Thoracic aorta (tissue), 2 donors: ENCODE results near the gene OR52B2. TPM values are rescaled to one million over a fixed set of nuclear protein-coding genes. Genes with fewer than 3 reads are reported as not detected.

ENCODE experiments used
- ATAC-seq: fragments of 150-250 bp; one replicate; pipeline ENCODE4 v1.8.0; 2017; ENCODE audit warnings: low read depth; ENCODE audit not compliant: insufficient number of reproducible peaks, low FRiP score
- DNase-seq: peaks from one replicate; pipeline ENCODE4 v3.0.0-alpha.2; 2020; ENCODE audit warnings: low spot score
- H3K27ac ChIP-seq, 2 donors: fragments of 200-600 bp; sonication (generic); 1 replicate in 1 of 2; 2 replicates in 1 of 2; pipeline ENCODE4 v1.5.1; 2016; ENCODE audit warnings: mild to moderate bottlenecking in 2 of 2, moderate library complexity in 2 of 2
- H3K27me3 ChIP-seq: fragments of 200-600 bp; sonication (generic); replicated peaks from 2 replicates; pipeline ENCODE4 v1.6.0; 2016; ENCODE audit warnings: mild to moderate bottlenecking; ENCODE audit not compliant: insufficient read depth
- H3K36me3 ChIP-seq: fragments of 200-600 bp; sonication (generic); one replicate; pipeline ENCODE4 v1.5.1; 2016
- H3K4me1 ChIP-seq, 2 donors: fragments of 200-600 bp; sonication (generic); 1 replicate in 1 of 2; 2 replicates in 1 of 2; pipeline versions ENCODE4 v1.5.1 to v1.6.0; 2016; ENCODE audit warnings: low read depth in 2 of 2, mild to moderate bottlenecking in 1 of 2; ENCODE audit not compliant: control insufficient read depth in 1 of 2
- H3K4me3 ChIP-seq: fragments of 200-600 bp; sonication (generic); 2 replicates; pipeline ENCODE4 v1.5.1; 2016; ENCODE audit warnings: mild to moderate bottlenecking
- H3K9me3 ChIP-seq: fragments of 200-600 bp; sonication (generic); 2 replicates; pipeline ENCODE4 v1.5.1; 2016
- CTCF ChIP-seq: fragments of 200-600 bp; sonication (generic); IDR thresholded peaks from one replicate; pipeline ENCODE4 v1.5.1; 2019; ENCODE audit warnings: antibody characterized with exemption
- total RNA-seq, 2 donors: library from RNA; depleted of rRNA; stranded (reverse); fragments of >200 nt; gene quantifications; one replicate each; pipeline versions ENCODE4 v1.1.0 to v1.2.3, GENCODE V29; 2016

Gene OR52B2
- total RNA-seq: not detected

GRCh38 chr11:6170226-6170625, at the start of gene OR52B2:
TSS of gene OR52B2 (minus strand) at chr11:6170326. CDS start at chr11:6170326, 0 bp downstream.
- Histone ChIP-seq H3K9me3 (no peaks in the 10 kb centered on the region), H3K4me3 (no peak within 1 kb of the TSS), H3K36me3 (no peaks in the 10 kb centered on the region), H3K27ac (no peak within 1 kb of the TSS), H3K27me3 (no peaks in the 10 kb centered on the region), H3K4me1 (no peaks in the 10 kb centered on the region)
- TF ChIP-seq CTCF: no peak
- ATAC-seq: no peak
- DNase-seq: no peak

- no peak overlapping the region for H3K27ac ChIP-seq
- H3K36me3 ChIP-seq: peaks cover 67% of the 10 kb centered on the region
- no peak for DNase-seq
These were observed 49.2 kb upstream of the OR52B2 start for GRCh38 chr11:6219359-6219758.

GRCh38 chr11:6217722-6218121, 47.6 kb upstream of the OR52B2 start:
- no peaks in the 10 kb centered on the region for H3K4me1 ChIP-seq
- H3K27ac ChIP-seq: no peak overlapping the region
- no peak for ATAC-seq
- peaks cover 56% of the 10 kb centered on the region for H3K36me3 ChIP-seq
- no peak for DNase-seq
- TF ChIP-seq CTCF: no peak
- no peaks in the 10 kb centered on the region for H3K27me3 ChIP-seq
- H3K9me3 ChIP-seq: no peaks in the 10 kb centered on the region
- H3K4me3 ChIP-seq: no peak overlapping the region

More at GRCh38 chr11:6219359-6219758, 49.2 kb upstream of the OR52B2 start:
- no peak for TF ChIP-seq CTCF
- ATAC-seq: no peak
- Histone ChIP-seq H3K27me3 (no peaks in the 10 kb centered on the region), H3K4me1 (no peaks in the 10 kb centered on the region), H3K9me3 (no peaks in the 10 kb centered on the region), H3K4me3 (no peak overlapping the region)

GRCh38 chr11:6216501-6216900, 46.4 kb upstream of the OR52B2 start:
- H3K36me3 ChIP-seq: peaks cover 52% of the 10 kb centered on the region
- H3K27ac ChIP-seq: no peak overlapping the region
- no peak for ATAC-seq
- no peak for DNase-seq
- H3K4me3 ChIP-seq: no peak overlapping the region
- H3K27me3 ChIP-seq: no peaks in the 10 kb centered on the region
- TF ChIP-seq CTCF: no peak
- H3K9me3 ChIP-seq: no peaks in the 10 kb centered on the region
- H3K4me1 ChIP-seq: no peaks in the 10 kb centered on the region

- no peaks in the 10 kb centered on the region for H3K4me1 ChIP-seq
- H3K4me3 ChIP-seq: no peak overlapping the region
- no peaks in the 10 kb centered on the region for H3K9me3 ChIP-seq
- DNase-seq: no peak
- peaks cover 57% of the 10 kb centered on the region for H3K36me3 ChIP-seq
- H3K27ac ChIP-seq: no peak overlapping the region
- no peak for ATAC-seq
- no peak for TF ChIP-seq CTCF
- H3K27me3 ChIP-seq: no peaks in the 10 kb centered on the region
These were observed 44.4 kb upstream of the OR52B2 start for GRCh38 chr11:6214530-6214929.
